OCI-LY3 (cell line): ENCODE results near the gene IRX3.

ENCODE experiments used
- EZH2phosphoT487 ChIP-seq: fragments of 200-600 bp; shearing (Covaris generic); IDR thresholded peaks from 2 replicates; pipeline ENCODE4 v1.6.1; 2018; ENCODE audit warnings: antibody characterized with exemption, mixed run types, low read depth
- TF ChIP-seq, protein P1 (sequence below): fragments of 200-600, 300-600 bp; sonication (generic); IDR thresholded peaks from 2 replicates; pipeline ENCODE4 v1.5.1; 2014; ENCODE audit warnings: antibody characterized with exemption, low read length, low read depth

DNA sequence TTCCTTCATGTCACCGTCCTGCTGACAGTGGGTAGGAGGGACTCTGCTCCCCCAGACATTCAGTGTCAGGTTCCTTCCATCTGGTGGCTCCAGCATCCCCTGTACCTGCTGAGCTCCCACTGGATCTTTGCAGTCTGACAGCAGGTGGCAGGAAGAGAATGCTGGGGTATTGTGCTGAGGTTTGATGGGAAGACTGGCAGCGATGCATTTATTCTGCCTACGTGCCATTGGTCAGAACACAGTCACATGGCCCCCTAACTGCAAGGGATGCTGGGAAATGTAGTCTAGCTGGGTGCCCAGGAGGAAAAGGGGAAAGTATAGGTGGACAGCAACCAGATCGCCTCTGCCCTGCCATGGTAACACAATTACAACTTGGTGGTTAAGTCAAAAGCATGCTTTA lies 44.4 kb downstream of the IRX3 start:
- TF ChIP-seq, protein P1, sequence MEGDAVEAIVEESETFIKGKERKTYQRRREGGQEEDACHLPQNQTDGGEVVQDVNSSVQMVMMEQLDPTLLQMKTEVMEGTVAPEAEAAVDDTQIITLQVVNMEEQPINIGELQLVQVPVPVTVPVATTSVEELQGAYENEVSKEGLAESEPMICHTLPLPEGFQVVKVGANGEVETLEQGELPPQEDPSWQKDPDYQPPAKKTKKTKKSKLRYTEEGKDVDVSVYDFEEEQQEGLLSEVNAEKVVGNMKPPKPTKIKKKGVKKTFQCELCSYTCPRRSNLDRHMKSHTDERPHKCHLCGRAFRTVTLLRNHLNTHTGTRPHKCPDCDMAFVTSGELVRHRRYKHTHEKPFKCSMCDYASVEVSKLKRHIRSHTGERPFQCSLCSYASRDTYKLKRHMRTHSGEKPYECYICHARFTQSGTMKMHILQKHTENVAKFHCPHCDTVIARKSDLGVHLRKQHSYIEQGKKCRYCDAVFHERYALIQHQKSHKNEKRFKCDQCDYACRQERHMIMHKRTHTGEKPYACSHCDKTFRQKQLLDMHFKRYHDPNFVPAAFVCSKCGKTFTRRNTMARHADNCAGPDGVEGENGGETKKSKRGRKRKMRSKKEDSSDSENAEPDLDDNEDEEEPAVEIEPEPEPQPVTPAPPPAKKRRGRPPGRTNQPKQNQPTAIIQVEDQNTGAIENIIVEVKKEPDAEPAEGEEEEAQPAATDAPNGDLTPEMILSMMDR: no peak
- TF ChIP-seq EZH2phosphoT487: no peak
